Liver (tissue), 9 donors: ENCODE measurements around the gene AP4S1. TPM values are rescaled to one million over a fixed set of nuclear protein-coding genes. Genes with fewer than 3 reads are reported as not detected.

Experiments used
- DNase-seq: peaks from one replicate; pipeline ENCODE4 v3.0.0-alpha.2; 2017; ENCODE audit warnings: low spot score
- H3K27ac ChIP-seq, 2 donors: one replicate each; pipeline ENCODE4 v1.7.0; 2013; ENCODE audit warnings: inconsistent platforms in 2 of 2, low read length in 2 of 2, control low read depth in 1 of 2, low read depth in 1 of 2, mild to moderate bottlenecking in 1 of 2
- H3K27me3 ChIP-seq, 4 donors: one replicate each; pipeline versions ENCODE4 v1.6.1 to v1.7.0; 2013; ENCODE audit warnings: low read length in 3 of 4, inconsistent platforms in 1 of 4, mild to moderate bottlenecking in 1 of 4, moderate library complexity in 1 of 4; ENCODE audit not compliant: control insufficient read depth in 4 of 4, insufficient read depth in 4 of 4
- H3K36me3 ChIP-seq, 4 donors: one replicate each; pipeline versions ENCODE4 v1.6.1 to v1.7.0; 2013; ENCODE audit warnings: low read length in 3 of 4, mild to moderate bottlenecking in 3 of 4, low read depth in 1 of 4, moderate library complexity in 1 of 4; ENCODE audit not compliant: control insufficient read depth in 4 of 4, insufficient read depth in 3 of 4
- H3K4me1 ChIP-seq, 4 donors: one replicate each; pipeline versions ENCODE4 v1.6.1 to v1.7.0; 2013; ENCODE audit warnings: low read length in 3 of 4, mild to moderate bottlenecking in 3 of 4, moderate library complexity in 1 of 4; ENCODE audit not compliant: control insufficient read depth in 4 of 4, insufficient read depth in 4 of 4
- H3K4me3 ChIP-seq, 3 donors: one replicate each; pipeline versions ENCODE4 v1.6.1 to v1.7.0; 2013; ENCODE audit warnings: low read length in 3 of 3, control low read depth in 1 of 3, low read depth in 1 of 3, mild to moderate bottlenecking in 1 of 3
- H3K9ac ChIP-seq, 2 donors: one replicate each; pipeline ENCODE4 v1.7.0; 2013; ENCODE audit warnings: low read length in 2 of 2, mild to moderate bottlenecking in 2 of 2, moderate library complexity in 2 of 2, control low read depth in 1 of 2, low read depth in 1 of 2
- H3K9me3 ChIP-seq, 4 donors: one replicate each; pipeline versions ENCODE4 v1.6.1 to v1.7.0; 2013; ENCODE audit warnings: low read length in 3 of 4; ENCODE audit not compliant: control insufficient read depth in 4 of 4
- ATF3 ChIP-seq: IDR thresholded peaks from 2 replicates; pipeline ENCODE4 v1.6.1; 2016; ENCODE audit warnings: antibody characterized with exemption
- CTCF ChIP-seq: fragments of 150-350 bp; IDR thresholded peaks from 2 replicates; pipeline ENCODE4 v1.5.1; 2017; ENCODE audit warnings: improper control_type of control experiment, low read depth, low read length; ENCODE audit not compliant: missing input control
- EGR1 ChIP-seq, 2 donors: IDR thresholded peaks; 2 replicates each; pipeline ENCODE4 v1.6.1; 2016 to 2018; ENCODE audit warnings: antibody characterized with exemption in 2 of 2, low read depth in 2 of 2
- FOXA1 ChIP-seq: IDR thresholded peaks from 2 replicates; pipeline ENCODE4 v1.6.1; 2016; ENCODE audit warnings: antibody characterized with exemption
- FOXA2 ChIP-seq: IDR thresholded peaks from 2 replicates; pipeline ENCODE4 v1.6.1; 2016; ENCODE audit warnings: antibody characterized with exemption
- HNF4G ChIP-seq: IDR thresholded peaks from 2 replicates; pipeline ENCODE4 v1.6.1; 2016; ENCODE audit warnings: antibody characterized with exemption
- JUND ChIP-seq, 2 donors: IDR thresholded peaks; 2 replicates each; pipeline ENCODE4 v1.6.1; 2016; ENCODE audit warnings: antibody characterized with exemption in 2 of 2
- MAX ChIP-seq: IDR thresholded peaks from 2 replicates; pipeline ENCODE4 v1.6.1; 2016; ENCODE audit warnings: antibody characterized with exemption
- NR2F2 ChIP-seq: IDR thresholded peaks from 2 replicates; pipeline ENCODE4 v1.6.1; 2016; ENCODE audit warnings: antibody characterized with exemption
- REST ChIP-seq: IDR thresholded peaks from 2 replicates; pipeline ENCODE4 v1.6.1; 2016; ENCODE audit warnings: antibody characterized with exemption, mild to moderate bottlenecking
- RXRA ChIP-seq, 2 donors: IDR thresholded peaks; 2 replicates each; pipeline ENCODE4 v1.6.1; 2017 to 2018; ENCODE audit warnings: antibody characterized with exemption in 2 of 2, mild to moderate bottlenecking in 1 of 2
- SP1 ChIP-seq: IDR thresholded peaks from 2 replicates; pipeline ENCODE4 v1.6.1; 2018; ENCODE audit warnings: antibody characterized with exemption, mild to moderate bottlenecking
- TAF1 ChIP-seq: conservative IDR thresholded peaks from 2 replicates; pipeline ENCODE4 v1.6.1; 2016; ENCODE audit warnings: antibody characterized with exemption, mild to moderate bottlenecking
- YY1 ChIP-seq: IDR thresholded peaks from 2 replicates; pipeline ENCODE4 v1.6.1; 2016; ENCODE audit warnings: antibody characterized with exemption, mild to moderate bottlenecking
- ZBTB33 ChIP-seq: IDR thresholded peaks from 2 replicates; pipeline ENCODE4 v1.6.1; 2016; ENCODE audit warnings: antibody characterized with exemption
- WGBS: extraction: QIAGEN DNeasy Blood & Tissue Kit; methylation state at CpG from one replicate; pipeline ENCODE4 v1.1.7; 2013; 5-methylcytosine and 5-hydroxymethylcytosine counted together
- polyA plus RNA-seq, 2 donors: library from polyadenylated mRNA; stranded (reverse) in 1 of 2; unstranded in 1 of 2; fragments of 200-250 nt in 1 of 2; fragments of >200 nt in 1 of 2; fragmentation: Nextera tagmentation in 1 of 2; extraction: Ambion mirVana in 1 of 2; gene quantifications; one replicate each; pipeline versions ENCODE4 v1.2.1 to v1.2.3, GENCODE V29; 2013 to 2015
- total RNA-seq, 2 donors: library from RNA; depleted of rRNA; stranded (reverse); fragments of >200 nt; gene quantifications; one replicate each; pipeline ENCODE4 v1.2.3, GENCODE V29; 2014
- donor health status: healthy.
- donor health status: healthy.
- donor health status: healthy.
- donor health status: healthy.
- donor health status: healthy.

The AP4S1 gene
- total and polyA plus RNA-seq, 4 donors: 1.3 to 4.3 (median 1.7) TPM

- 91% methylated on average over 8 of the region's 8 CpGs for WGBS
- Histone ChIP-seq H3K4me1 (peaks cover 0 to 4% (median 2%) of the 10 kb centered on the region in 4 donors), H3K36me3 (no peaks in the 10 kb centered on the region), H3K27me3 (no peaks in the 10 kb centered on the region), H3K27ac (no peak overlapping the region), H3K9me3 (no peaks in the 10 kb centered on the region), H3K9ac (no peak overlapping the region), H3K4me3 (no peak overlapping the region)
- TF ChIP-seq NR2F2 (no peak), EGR1 (IDR thresholded peaks at IDR 0.05; ENCODE audit: low read depth in 2 of 2) (no peak), MAX (no peak), TAF1 (no peak), REST (no peak), YY1 (no peak), HNF4G (no peak), FOXA1 (no peak), SP1 (no peak), ATF3 (no peak), RXRA (IDR thresholded peaks at IDR 0.05) (no peak), ZBTB33 (no peak), JUND (IDR thresholded peaks at IDR 0.05) (no peak), CTCF (no peak), FOXA2 (no peak)
- DNase-seq: no peak
Observed at GRCh38 chr14:31045501-31046080, 20.1 kb downstream of the AP4S1 start.

GRCh38 chr14:31047503-31047902 lies 22.1 kb downstream of the AP4S1 start:
- no peak for DNase-seq
- Histone ChIP-seq H3K9me3 (no peaks in the 10 kb centered on the region), H3K4me3 (no peak overlapping the region), H3K27me3 (no peaks in the 10 kb centered on the region), H3K27ac (no peak overlapping the region), H3K4me1 (peaks cover 0 to 4% (median 2%) of the 10 kb centered on the region in 4 donors), H3K9ac (no peak overlapping the region), H3K36me3 (no peaks in the 10 kb centered on the region)
- TF ChIP-seq FOXA2 (no peak), TAF1 (no peak), FOXA1 (no peak)
- 95% methylated on average over 10 of the region's 10 CpGs for WGBS
